ENCODE results near the gene TMEM191B. TPM values are rescaled to one million over a fixed set of nuclear protein-coding genes. Genes with fewer than 3 reads are reported as not detected.
"Not testable (repeated sequence)": the region's sequence is repeated elsewhere in the genome, so short reads cannot be mapped to it uniquely, and the experiment has no call there.

TMEM191B gene
- total RNA-seq, 3 donors from 2014 or later, result 2.9 TPM; not detected in 2

GRCh38 chr22:18575686-18576085, 48.1 kb downstream of the TMEM191B start:
- H3K9me3 ChIP-seq; H3K36me3 ChIP-seq (ENCODE audit: low read depth); H3K4me1 ChIP-seq (ENCODE audit: low read depth); intact Hi-C loops (cut with DNase I, micrococcal nuclease); DNase-seq; H3K4me3 ChIP-seq: not testable (repeated sequence)
- peak; percentile 23 for ATAC-seq

GRCh38 chr22:18577090-18577818, 49.7 kb downstream of the TMEM191B start:
- intact Hi-C loops (cut with DNase I, micrococcal nuclease); H3K9me3 ChIP-seq; DNase-seq; H3K36me3 ChIP-seq (ENCODE audit: low read depth); H3K4me1 ChIP-seq (ENCODE audit: low read depth); H3K4me3 ChIP-seq: not testable (repeated sequence)
- peak; percentile 8 for ATAC-seq

GRCh38 chr22:18577847-18578246, 50.2 kb downstream of the TMEM191B start:
- DNase-seq; H3K36me3 ChIP-seq (ENCODE audit: low read depth); H3K9me3 ChIP-seq; H3K4me1 ChIP-seq (ENCODE audit: low read depth); intact Hi-C loops (cut with DNase I, micrococcal nuclease); H3K4me3 ChIP-seq: not testable (repeated sequence)
- peak; percentile 86 for ATAC-seq

Other genes with a start within 250 kb of the TMEM191B start
- not detected for gene GGTLC3, start 9.6 kb upstream of the TMEM191B start, total RNA-seq
- gene RIMBP3, start 84.1 kb downstream of the TMEM191B start, total RNA-seq, result under 1 TPM; 0.09 to 0.25 (median 0.22) TPM

Measured in mucosa of descending colon (tissue), 3 donors.